DMS53 (cell line): ENCODE results near the gene TGOLN2.
"Not testable (repeated sequence)": the region's sequence is repeated elsewhere in the genome, so short reads cannot be mapped to it uniquely, and the experiment has no call there.

Experiments
- DNase-seq: peaks from one replicate; lab custom pipeline; 2025; lab: John Stamatoyannopoulos, UW

Gene TGOLN2

GRCh38 chr2:85340034-85340892, 12.5 kb upstream of the TGOLN2 start:
- peak; percentile 39 for DNase-seq

- no peak for DNase-seq
Measured at GRCh38 chr2:85334928-85335327, 7.1 kb upstream of the TGOLN2 start.

GRCh38 chr2:85333877-85334276, 6.1 kb upstream of the TGOLN2 start:
- DNase-seq, result not testable (repeated sequence)

GRCh38 chr2:85330839-85331636, 3.2 kb upstream of the TGOLN2 start:
- no peak for DNase-seq

GRCh38 chr2:85329701-85330100, 1.9 kb upstream of the TGOLN2 start:
- not testable (repeated sequence) for DNase-seq

GRCh38 chr2:85329181-85329651, 1.4 kb upstream of the TGOLN2 start:
- no peak for DNase-seq

- peak; percentile 72 for DNase-seq
Measured at GRCh38 chr2:85327160-85327821, 498 bp downstream of the TGOLN2 start.

GRCh38 chr2:85326406-85327159, 1.2 kb downstream of the TGOLN2 start:
- peak; percentile 52 for DNase-seq

- no peak for DNase-seq
Measured at GRCh38 chr2:85325466-85325811, 2.4 kb downstream of the TGOLN2 start.

GRCh38 chr2:85324639-85325465, 2.9 kb downstream of the TGOLN2 start:
- no peak for DNase-seq

GRCh38 chr2:85323988-85324367, 3.8 kb downstream of the TGOLN2 start:
- DNase-seq, result not testable (repeated sequence)

GRCh38 chr2:85323351-85323987, 4.3 kb downstream of the TGOLN2 start:
- no peak for DNase-seq

- DNase-seq, result no peak
Measured at GRCh38 chr2:85319796-85320195, 8.0 kb downstream of the TGOLN2 start.

GRCh38 chr2:85318222-85319074, 9.3 kb downstream of the TGOLN2 start:
- DNase-seq, result peak; percentile 42

- not testable (repeated sequence) for DNase-seq
Measured at GRCh38 chr2:85315921-85316320, 11.9 kb downstream of the TGOLN2 start.

- DNase-seq, result no peak
Measured at GRCh38 chr2:85314884-85315242, 12.9 kb downstream of the TGOLN2 start.

- peak; percentile 40 for DNase-seq
Measured at GRCh38 chr2:85312404-85312803, 15.4 kb downstream of the TGOLN2 start.

GRCh38 chr2:85310330-85310729, 17.5 kb downstream of the TGOLN2 start:
- DNase-seq, result no peak

GRCh38 chr2:85309699-85310321, 18.0 kb downstream of the TGOLN2 start:
- DNase-seq, result no peak
